HG03469 (cell line): ENCODE measurements around the gene GRXCR2.
"Not testable (repeated sequence)": the region's sequence is repeated elsewhere in the genome, so short reads cannot be mapped to it uniquely, and the experiment has no call there.

ENCODE experiments used
- ATAC-seq: cut with Tn5 transposase; IDR thresholded peaks from one replicate; pipeline ENCODE4 v1.9.1; 2021; ENCODE audit warnings: mild to moderate bottlenecking, moderate library complexity, moderate number of reproducible peaks; ENCODE audit not compliant: unreplicated experiment

GRXCR2 gene

GRCh38 chr5:145872914-145873313 lies at the start of gene GRXCR2:
Gene GRXCR2, minus strand, starts transcription at chr5:145873014. Its CDS starts 46 bp downstream, at chr5:145872968.
- no peak for ATAC-seq

- no peak for ATAC-seq
These were observed 49.2 kb upstream of the GRXCR2 start for GRCh38 chr5:145922059-145922458.

DNA sequence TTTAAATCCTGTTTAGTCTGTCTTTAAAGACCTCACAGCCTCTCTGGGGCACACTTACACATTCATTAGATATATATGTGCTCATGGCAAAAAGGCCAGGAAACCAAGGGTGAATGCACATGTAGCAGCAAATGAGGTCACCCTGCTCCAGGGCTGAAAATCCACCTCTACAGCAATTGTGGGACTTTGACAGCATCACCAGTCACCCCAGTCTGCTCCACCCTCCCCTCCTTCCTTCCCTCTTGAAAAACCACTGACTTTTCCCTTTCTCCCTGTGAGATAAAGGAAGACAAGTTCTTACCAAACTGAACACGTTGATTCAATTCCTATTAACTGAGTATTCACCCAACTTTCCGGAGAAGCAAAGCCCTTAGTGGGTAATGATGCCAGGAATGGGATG lies 48.4 kb upstream of the GRXCR2 start:
- ATAC-seq = no peak

DNA sequence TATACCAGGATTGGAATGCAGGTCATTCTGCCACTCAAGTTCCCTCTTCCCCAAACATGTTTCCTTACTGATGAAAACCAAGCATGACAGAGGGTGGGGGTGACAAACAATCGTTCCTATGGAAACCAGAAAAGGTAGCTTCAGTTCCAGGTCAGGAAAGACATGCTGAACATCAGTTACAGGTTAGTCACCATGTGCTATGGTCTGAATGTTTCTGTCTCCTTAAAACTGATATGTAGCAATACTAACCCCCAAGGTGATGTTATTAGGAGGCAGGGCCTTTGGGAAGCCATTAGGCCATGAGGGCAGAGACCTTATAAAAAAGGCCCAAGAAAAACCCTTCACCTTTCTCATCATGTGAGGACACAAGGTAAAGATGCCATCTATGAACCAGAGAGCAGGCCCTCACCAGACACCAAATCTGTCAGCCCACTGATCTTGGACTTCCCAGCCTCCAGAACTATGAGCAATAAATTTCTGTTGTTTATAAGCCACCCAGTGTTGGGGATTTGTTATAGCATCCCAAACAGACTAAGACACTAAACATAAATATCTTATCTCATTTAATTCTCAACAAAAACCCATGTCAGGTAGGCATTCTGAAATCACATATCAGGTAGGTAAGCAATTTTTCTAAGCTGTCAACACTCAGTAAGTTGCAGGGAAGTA lies 47.9 kb upstream of the GRXCR2 start:
- ATAC-seq = no peak

DNA sequence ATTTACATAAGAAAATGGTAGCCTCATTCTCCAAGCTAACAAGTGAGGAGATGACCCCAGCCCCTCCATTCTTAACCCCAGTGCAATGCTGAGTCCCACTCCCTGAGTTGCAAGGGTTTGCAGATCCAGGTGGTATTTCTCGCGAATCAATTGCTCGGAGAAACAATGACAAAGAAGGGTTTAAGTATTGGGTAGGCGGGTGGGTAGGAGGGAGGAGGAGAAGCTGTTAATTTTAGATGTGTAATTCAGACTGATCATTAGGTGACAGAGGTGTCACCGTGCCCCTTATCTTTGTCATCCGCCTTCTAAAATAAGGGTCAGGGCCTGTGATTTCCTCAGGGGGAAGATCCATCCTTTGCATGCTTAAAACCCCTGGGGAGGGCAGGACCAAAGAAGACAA lies 46.6 kb upstream of the GRXCR2 start:
- ATAC-seq = no peak

GRCh38 chr5:145918397-145918796 lies 45.6 kb upstream of the GRXCR2 start:
- no peak for ATAC-seq

DNA sequence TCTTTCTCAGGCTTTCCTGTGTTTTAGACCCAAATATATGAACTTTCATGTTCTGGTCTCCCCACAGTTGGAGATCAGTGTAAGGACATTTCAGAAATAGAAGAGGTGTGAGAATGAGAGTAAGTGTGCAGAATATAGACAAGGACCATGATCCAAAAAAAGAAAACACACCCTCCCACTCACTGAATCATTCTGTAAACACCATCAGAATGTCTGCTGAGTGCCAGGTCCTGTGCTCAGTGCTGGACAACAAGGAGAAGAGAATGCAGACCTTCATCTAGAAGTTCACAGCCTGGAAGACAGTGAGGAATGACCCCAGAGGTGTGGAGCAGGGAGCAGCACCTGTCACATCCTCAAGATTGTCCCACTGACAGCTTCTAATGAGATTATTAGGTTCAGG lies 44.5 kb upstream of the GRXCR2 start:
- no peak for ATAC-seq

DNA sequence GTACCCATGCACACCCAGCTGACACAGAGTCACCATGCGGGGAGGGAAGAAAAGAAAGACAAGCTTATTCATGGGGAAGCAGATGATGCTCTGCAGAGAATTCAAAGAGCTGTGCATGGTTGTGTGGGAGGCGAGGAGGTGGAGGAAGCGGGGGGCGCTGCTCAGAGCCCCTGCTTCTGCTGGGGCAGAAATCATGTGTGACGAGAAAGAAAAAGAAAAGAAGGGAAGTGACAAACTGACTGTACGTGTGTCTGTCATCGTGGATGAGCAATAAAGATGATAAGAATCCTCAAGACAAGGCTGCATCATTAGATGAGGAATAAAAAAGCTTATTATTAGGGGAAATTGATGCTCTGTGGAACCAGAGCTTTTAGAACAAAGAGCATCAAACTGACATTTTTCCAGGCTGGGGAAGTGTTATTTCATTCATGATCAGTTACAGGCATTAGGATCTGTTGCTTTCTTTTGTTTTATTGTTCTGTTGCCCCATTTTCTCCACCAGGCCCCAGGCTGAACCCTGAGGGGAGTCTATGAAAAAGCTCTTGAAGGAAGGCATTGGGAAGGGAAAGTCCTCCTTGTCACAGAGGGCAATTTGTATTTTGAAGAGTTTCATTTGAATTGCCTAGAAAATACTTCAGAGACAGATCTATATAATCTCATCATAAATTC lies 43.3 kb upstream of the GRXCR2 start:
- ATAC-seq = no peak

GRCh38 chr5:145913701-145914100 lies 40.9 kb upstream of the GRXCR2 start:
- ATAC-seq = no peak

DNA sequence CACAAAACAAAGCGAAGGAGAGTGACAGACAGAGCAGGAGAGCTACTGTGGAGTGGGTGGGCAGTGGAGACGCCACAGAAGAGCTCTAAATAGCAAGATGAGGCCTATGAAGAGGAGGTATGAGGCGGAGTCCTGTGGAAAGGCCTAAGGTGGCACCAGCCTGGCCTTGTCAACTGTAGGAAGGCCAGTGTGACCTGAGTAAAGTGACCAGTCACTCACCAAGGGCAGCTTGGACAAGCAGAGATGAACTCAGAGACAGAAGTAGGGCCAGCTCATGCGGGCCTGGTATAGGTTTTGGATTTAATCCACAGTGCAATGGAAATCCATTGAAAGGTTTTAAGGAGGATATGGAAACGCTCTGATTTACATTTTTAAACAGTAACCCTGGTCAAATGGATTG lies 39.8 kb upstream of the GRXCR2 start:
- ATAC-seq = no peak

- ATAC-seq = no peak
These were observed 39.2 kb upstream of the GRXCR2 start for GRCh38 chr5:145912019-145912418.

DNA sequence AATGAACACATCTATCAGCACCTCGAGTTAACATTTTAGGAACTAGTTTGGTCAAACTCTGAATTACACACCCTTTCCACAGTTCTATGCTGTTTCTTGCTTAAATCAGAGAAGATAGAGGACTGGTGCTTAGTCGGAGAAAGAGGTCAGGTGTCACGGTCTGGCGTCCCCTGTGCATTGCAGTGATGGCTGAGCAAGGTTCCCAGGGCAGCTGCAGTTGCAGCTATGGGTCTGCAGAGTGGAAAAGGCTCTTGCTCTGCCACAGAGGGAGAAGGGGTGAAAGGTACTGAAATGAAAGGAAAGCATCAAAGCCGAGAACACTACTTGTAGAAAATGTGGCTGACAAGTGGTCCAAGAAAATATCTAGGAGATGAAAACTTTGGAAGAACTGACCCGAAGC lies 38.4 kb upstream of the GRXCR2 start:
- no peak for ATAC-seq

DNA sequence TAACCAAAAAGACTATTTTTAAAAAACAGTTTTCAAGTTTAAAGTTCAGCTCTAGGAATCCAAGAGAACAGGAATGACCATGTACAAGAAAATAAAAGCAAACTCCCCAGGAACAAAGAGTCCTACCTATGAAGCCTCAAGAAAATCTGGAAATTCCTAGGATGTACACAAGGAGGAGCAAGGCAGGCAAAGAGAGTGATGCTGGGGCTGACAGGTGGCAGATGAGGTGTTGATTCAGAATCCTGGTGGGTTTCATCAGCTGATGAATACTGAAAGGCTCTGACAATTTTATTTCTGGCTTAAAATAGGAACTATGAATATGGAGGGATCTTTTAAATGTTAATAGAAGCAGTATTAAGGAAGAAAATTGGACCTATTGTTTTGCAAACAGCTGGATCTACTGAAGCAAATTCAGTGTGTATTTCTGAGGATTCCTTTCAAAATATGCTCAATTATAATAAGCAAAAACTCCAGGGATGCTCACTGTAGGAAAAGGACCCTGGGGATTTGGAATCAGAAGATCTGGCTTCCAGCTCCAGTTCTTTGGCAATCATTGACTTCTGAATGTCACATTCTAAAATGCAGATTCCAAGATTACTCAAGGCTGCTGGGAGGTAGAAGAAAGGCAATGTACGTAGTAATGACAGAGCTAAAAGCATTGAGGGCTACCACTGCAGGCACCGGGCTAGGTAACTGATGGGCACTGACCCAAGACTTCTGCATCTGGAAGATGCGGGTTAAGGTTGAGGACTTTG lies 35.6 kb upstream of the GRXCR2 start:
- ATAC-seq = no peak

DNA sequence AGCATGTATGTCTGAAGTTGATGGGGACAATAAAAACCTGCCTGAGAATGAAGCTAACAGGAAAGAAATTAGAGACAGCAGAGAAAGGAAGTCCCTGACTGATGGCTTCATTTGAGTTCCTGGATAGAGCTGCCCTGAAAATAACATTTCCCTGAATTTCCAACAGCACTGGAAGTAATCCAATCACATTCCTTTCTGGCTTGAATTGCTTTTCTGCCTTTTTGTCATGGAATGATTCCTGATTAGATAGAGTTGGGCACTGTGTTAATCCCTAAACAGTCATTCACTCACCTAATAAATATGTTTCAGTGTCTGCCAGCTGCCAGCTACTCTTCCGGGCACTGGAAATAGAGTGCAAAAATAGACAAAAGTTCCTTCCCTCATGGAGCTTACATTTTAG lies 33.6 kb upstream of the GRXCR2 start:
- no peak for ATAC-seq

DNA sequence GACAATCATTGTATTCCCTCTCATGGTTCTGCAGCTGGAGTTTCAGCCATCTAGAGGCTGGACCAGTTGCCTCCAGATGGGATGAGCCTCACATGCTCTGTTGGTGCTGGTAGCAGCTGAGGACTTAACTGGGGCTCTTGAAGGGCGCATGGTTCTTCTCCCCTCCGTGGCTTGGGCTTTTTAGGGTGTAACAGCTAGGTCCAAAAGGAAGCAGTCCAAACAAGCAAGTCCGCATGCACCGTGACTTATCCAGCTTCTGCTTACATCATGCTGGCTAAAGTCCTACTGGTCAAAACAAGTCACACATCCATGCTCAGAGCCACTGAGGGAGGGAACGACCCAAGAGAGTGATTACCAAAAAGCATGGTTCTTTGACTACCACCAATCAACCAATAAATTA lies 31.9 kb upstream of the GRXCR2 start:
- ATAC-seq = no peak

GRCh38 chr5:145903867-145904266 lies 31.1 kb upstream of the GRXCR2 start:
- ATAC-seq = no peak

- peak; percentile 70 for ATAC-seq
These were observed 30.3 kb upstream of the GRXCR2 start for GRCh38 chr5:145903113-145903512.

- no peak for ATAC-seq
These were observed 29.6 kb upstream of the GRXCR2 start for GRCh38 chr5:145902421-145902820.

DNA sequence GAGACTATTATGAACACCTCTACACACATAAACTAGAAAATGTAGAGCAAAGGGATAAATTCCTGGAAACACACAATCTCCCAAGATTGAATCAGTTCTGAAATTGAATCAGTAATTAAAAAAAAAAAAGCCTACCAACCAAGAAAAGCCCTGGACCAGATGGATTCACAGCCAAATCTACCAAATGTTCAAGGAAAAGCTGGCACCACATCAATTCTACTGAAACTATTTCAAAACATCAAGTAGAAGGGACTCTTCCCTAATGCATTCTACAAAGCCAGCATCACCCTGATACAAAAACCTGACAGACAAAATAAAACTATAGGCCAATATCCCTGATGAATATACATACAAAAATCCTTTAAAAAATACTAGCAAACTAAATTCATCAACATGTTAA lies 25.4 kb upstream of the GRXCR2 start:
- no peak for ATAC-seq

DNA sequence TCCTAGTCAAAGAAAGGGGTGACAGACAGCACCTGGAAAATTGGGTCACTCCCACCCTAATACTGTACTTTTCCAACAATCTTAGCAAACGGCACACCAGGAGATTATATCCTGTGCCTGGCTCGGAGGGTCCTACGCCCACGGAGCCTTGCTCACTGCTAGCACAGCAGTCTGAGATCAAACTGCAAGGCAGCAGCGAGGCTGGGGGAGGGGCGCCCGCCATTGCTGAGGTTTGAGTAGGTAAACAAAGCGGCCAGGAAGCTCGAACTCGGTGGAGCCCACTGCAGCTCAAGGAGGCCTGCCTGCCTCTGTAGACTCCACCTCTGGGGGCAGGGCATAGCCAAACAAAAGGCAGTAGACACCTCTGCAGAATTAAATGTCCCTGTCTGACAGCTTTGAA lies 18.6 kb upstream of the GRXCR2 start:
- not testable (repeated sequence) for ATAC-seq

DNA sequence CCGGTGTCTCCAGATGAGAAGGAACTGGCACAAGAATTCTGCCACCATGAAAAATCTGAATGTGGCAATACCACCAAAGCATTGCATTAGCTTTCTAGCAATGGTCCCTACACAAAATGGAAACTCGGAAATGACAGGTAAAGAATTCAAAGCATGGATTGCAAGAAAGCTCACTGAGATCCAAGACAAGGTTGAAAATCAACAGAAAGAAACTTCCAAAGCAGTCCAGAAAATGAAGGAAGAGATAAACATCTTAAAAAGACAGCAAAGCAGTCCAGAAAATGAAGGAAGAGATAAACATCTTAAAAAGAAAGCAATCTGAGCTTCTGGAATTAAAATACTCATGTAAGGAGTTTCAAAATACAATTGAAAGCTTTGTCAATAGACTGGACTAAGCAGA lies 16.8 kb upstream of the GRXCR2 start:
- no peak for ATAC-seq

- no peak for ATAC-seq
These were observed 15.3 kb upstream of the GRXCR2 start for GRCh38 chr5:145887976-145888574.
